ENCODE measurements around the gene ZNF641.

DNA sequence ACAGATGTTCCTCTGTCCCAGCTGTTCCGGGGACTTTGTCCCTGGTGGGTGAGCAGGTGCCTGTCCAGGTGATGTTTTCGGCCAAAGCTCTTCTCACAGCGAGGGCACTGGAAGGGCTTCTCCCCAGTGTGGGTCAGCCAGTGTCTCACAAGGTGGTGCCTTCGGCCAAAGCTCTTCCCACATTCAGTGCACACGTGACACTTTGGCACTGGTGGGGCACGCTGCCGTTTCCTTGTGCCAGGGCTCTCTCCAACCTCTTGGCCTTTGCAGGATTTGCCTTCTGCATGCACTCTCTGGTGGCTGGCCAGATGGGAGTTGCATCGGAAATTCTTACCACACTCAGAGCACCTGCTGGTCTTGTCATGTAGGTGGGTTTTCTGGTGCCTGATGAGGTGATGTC, 7.7 kb downstream of the ZNF641 start:
- TF ChIP-seq POLR2A (IDR thresholded peaks at IDR 0.05): no peak
- TF ChIP-seq, protein P1, sequence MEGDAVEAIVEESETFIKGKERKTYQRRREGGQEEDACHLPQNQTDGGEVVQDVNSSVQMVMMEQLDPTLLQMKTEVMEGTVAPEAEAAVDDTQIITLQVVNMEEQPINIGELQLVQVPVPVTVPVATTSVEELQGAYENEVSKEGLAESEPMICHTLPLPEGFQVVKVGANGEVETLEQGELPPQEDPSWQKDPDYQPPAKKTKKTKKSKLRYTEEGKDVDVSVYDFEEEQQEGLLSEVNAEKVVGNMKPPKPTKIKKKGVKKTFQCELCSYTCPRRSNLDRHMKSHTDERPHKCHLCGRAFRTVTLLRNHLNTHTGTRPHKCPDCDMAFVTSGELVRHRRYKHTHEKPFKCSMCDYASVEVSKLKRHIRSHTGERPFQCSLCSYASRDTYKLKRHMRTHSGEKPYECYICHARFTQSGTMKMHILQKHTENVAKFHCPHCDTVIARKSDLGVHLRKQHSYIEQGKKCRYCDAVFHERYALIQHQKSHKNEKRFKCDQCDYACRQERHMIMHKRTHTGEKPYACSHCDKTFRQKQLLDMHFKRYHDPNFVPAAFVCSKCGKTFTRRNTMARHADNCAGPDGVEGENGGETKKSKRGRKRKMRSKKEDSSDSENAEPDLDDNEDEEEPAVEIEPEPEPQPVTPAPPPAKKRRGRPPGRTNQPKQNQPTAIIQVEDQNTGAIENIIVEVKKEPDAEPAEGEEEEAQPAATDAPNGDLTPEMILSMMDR (IDR thresholded peaks at IDR 0.05): no peak

Data from adrenal gland (tissue), 5 donors.